A673 (cell line): ENCODE results near the gene CLDN5. TPM values are rescaled to one million over a fixed set of nuclear protein-coding genes. Genes with fewer than 3 reads are reported as not detected.

Experiments used
- BruUV-seq: library from RNA; stranded (reverse); fragments of 400-500 nt; replicated peaks from 2 replicates; lab custom pipeline; 2021; lab: Mats Ljungman, UMichigan
- CTCF ChIA-PET: fragments of 300-600 bp; sonication (Branson Sonifier 250); formaldehyde crosslinking; loops from one replicate; lab custom pipeline; 2022; ENCODE audit warnings: antibody characterized with exemption; lab: Charles Lee
- POLR2A ChIA-PET: fragments of 300-600 bp; sonication (Branson Sonifier 250); formaldehyde crosslinking; loops from one replicate; lab custom pipeline; 2022; ENCODE audit warnings: antibody characterized with exemption; ENCODE audit not compliant: low non-redundant PET; lab: Charles Lee
- DNase-seq: peaks from one replicate; pipeline ENCODE4 v3.0.0-alpha.2; 2015; ENCODE audit warnings: low spot score
- H3K27ac ChIP-seq: fragments of 200-600 bp; sonication (generic); 2 replicates; pipeline ENCODE4 v1.5.1; 2016; ENCODE audit warnings: mixed run types, low read depth, mild to moderate bottlenecking, mixed read lengths, antibody characterized with exemption, low read length; ENCODE audit not compliant: poor library complexity, severe bottlenecking
- H3K27me3 ChIP-seq: fragments of 200-600 bp; sonication (generic); replicated peaks from 2 replicates; pipeline ENCODE4 v1.6.1; 2017; ENCODE audit warnings: mixed run types, low read depth, mild to moderate bottlenecking, mixed read lengths, antibody characterized with exemption, low read length; ENCODE audit not compliant: insufficient read depth, poor library complexity
- H3K36me3 ChIP-seq: fragments of 200-600 bp; sonication (generic); 2 replicates; pipeline ENCODE4 v1.6.1; 2016; ENCODE audit warnings: mixed run types, mild to moderate bottlenecking, mixed read lengths, antibody characterized with exemption, low read length; ENCODE audit not compliant: insufficient read depth, poor library complexity, severe bottlenecking
- H3K4me1 ChIP-seq: fragments of 200-600 bp; sonication (generic); 2 replicates; pipeline ENCODE4 v1.6.1; 2017; ENCODE audit warnings: mixed run types, mild to moderate bottlenecking, mixed read lengths, antibody characterized with exemption, low read length; ENCODE audit not compliant: insufficient read depth, poor library complexity, severe bottlenecking
- H3K4me3 ChIP-seq: fragments of 200-600 bp; sonication (generic); 2 replicates; pipeline ENCODE4 v1.5.1; 2016; ENCODE audit warnings: low read depth, mixed run types, mild to moderate bottlenecking, mixed read lengths, low read length; ENCODE audit not compliant: poor library complexity, severe bottlenecking
- H3K9me3 ChIP-seq: fragments of 200-600 bp; sonication (generic); 2 replicates; pipeline ENCODE4 v1.6.1; 2016; ENCODE audit warnings: mixed run types, low read depth, mild to moderate bottlenecking, mixed read lengths, antibody characterized with exemption, low read length; ENCODE audit not compliant: poor library complexity, severe bottlenecking
- CTCF ChIP-seq: fragments of 300-800, 200-600 bp; sonication (generic); conservative IDR thresholded peaks from 2 replicates; pipeline ENCODE4 v1.5.1; 2017; ENCODE audit warnings: low read depth, mild to moderate bottlenecking, antibody characterized with exemption, low read length, moderate library complexity, mixed read lengths
- EZH2 ChIP-seq: fragments of 200-600 bp; sonication (generic); IDR thresholded peaks from 2 replicates; pipeline ENCODE4 v1.6.1; 2017; ENCODE audit warnings: borderline replicate concordance, low read depth, mild to moderate bottlenecking, mixed read lengths, antibody characterized with exemption, low read length; ENCODE audit not compliant: poor library complexity, severe bottlenecking
- intact Hi-C: fragments of 100-400 bp; cut with micrococcal nuclease; formaldehyde crosslinking; loops from one replicate; pipeline ENCODE4 v1.10.0; 2022; ENCODE audit not compliant: unreplicated experiment
- total RNA-seq: library from RNA; stranded (reverse); gene quantifications from 2 replicates; pipeline ENCODE4 v1.2.3, GENCODE V29; 2021

Gene CLDN5
- total RNA-seq, 1 experiment from 2014 or later, result 0.21 TPM

- no peaks in the 10 kb centered on the region for H3K36me3 ChIP-seq
- intact Hi-C loops, result no loop called here
- H3K4me1 ChIP-seq, result no peaks in the 10 kb centered on the region
- ChIA-PET POLR2A (no interaction called here), CTCF (no interaction called here)
- H3K27ac ChIP-seq, result no peak overlapping the region
- BruUV-seq, result no TSS peak
- H3K9me3 ChIP-seq, result no peaks in the 10 kb centered on the region
- no peak for TF ChIP-seq EZH2
- TF ChIP-seq CTCF, result no peak
- H3K4me3 ChIP-seq, result no peak overlapping the region
- no peak for DNase-seq
- no peaks in the 10 kb centered on the region for H3K27me3 ChIP-seq
Observed at GRCh38 chr22:19536564-19536963, 12.4 kb upstream of the CLDN5 start.

- H3K27ac ChIP-seq, result no peak overlapping the region
- no peaks in the 10 kb centered on the region for H3K27me3 ChIP-seq
- peak; percentile 14 for DNase-seq
- intact Hi-C loops, result no loop called here
- H3K4me3 ChIP-seq, result no peak overlapping the region
- H3K9me3 ChIP-seq, result no peaks in the 10 kb centered on the region
- POLR2A ChIA-PET, result no interaction called here
- no peaks in the 10 kb centered on the region for H3K36me3 ChIP-seq
- CTCF ChIA-PET, result no interaction called here
- H3K4me1 ChIP-seq, result no peaks in the 10 kb centered on the region
- TF ChIP-seq EZH2 (no peak), CTCF (no peak)
- BruUV-seq, result no TSS peak
Observed at GRCh38 chr22:19535001-19535400, 10.8 kb upstream of the CLDN5 start.

GRCh38 chr22:19533857-19534256, 9.6 kb upstream of the CLDN5 start:
- TF ChIP-seq EZH2, result no peak
- TF ChIP-seq CTCF, result no peak
- ChIA-PET CTCF (no interaction called here), POLR2A (interaction anchor here (0.6 kb wide), 1 partner anchor 100 kb away, joined by 9 read pairs; no protein-coding TSS in a partner anchor)
- H3K27me3 ChIP-seq, result no peaks in the 10 kb centered on the region
- BruUV-seq, result no TSS peak
- intact Hi-C loops, result no loop called here
- no peaks in the 10 kb centered on the region for H3K36me3 ChIP-seq
- H3K4me3 ChIP-seq, result no peak overlapping the region
- no peaks in the 10 kb centered on the region for H3K9me3 ChIP-seq
- no peak for DNase-seq
- H3K4me1 ChIP-seq, result no peaks in the 10 kb centered on the region
- no peak overlapping the region for H3K27ac ChIP-seq
